GM20000 (cell line): ENCODE results near the gene C19orf25.
A peak's percentile ranks its signal among the peaks of the same experiment; 100 is the strongest.

Experiments
- DNase-seq: peaks from one replicate; pipeline ENCODE4 v3.0.0; 2012; ENCODE audit warnings: low spot score
- CTCF ChIP-seq: IDR thresholded peaks from 2 replicates; pipeline ENCODE4 v1.5.1; 2012; ENCODE audit warnings: mild to moderate bottlenecking, control low read depth; ENCODE audit errors: extremely low read depth, missing control alignments

The C19orf25 gene

GRCh38 chr19:1491849-1492170 is 12.8 kb upstream of the C19orf25 start:
- DNase-seq = no peak

DNA sequence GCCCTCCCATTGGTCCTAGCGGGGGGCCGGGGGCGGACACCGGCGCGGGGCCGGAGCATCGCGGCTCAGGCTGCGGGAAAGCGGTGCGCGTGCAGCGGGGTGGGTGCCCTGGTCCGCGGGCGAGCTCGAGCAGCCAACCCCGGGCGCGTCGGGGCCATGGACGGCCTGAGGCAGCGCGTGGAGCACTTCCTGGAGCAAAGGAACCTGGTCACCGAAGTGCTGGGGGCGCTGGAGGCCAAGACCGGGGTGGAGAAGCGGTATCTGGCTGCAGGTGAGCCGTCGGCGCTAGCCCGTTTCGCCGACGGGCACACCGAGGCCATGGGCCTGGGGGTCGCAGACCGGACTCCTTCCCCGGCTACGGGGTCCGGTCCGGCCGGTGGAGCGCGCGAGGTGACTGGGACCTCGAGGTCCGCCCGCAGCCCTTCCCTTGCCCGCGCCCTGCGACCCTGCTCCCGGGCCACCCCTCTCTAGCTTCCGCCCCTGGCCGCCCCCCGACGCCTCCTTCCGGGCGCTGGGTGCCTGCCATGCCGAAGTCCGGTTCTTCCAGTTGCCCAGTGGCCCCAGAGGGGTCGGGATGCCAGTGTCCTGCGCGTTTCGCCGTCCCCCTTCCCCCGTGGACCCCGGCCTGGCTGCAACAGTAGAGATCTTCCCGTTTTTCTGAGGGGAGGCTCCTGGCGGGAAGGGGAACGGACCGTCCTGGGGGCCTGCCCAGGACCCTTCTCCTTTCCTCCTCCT is 12.3 kb upstream of the C19orf25 start, which contains the start of gene REEP6:
Gene REEP6 (plus strand): TSS at position 68 of the 735 bp plus-strand sequence. CDS start 89 bp downstream, at position 157.
- DNase-seq = no peak
- no peak for TF ChIP-seq CTCF

More at GRCh38 chr19:1491849-1492170, 12.8 kb upstream of the C19orf25 start:
- no peak for TF ChIP-seq CTCF

DNA sequence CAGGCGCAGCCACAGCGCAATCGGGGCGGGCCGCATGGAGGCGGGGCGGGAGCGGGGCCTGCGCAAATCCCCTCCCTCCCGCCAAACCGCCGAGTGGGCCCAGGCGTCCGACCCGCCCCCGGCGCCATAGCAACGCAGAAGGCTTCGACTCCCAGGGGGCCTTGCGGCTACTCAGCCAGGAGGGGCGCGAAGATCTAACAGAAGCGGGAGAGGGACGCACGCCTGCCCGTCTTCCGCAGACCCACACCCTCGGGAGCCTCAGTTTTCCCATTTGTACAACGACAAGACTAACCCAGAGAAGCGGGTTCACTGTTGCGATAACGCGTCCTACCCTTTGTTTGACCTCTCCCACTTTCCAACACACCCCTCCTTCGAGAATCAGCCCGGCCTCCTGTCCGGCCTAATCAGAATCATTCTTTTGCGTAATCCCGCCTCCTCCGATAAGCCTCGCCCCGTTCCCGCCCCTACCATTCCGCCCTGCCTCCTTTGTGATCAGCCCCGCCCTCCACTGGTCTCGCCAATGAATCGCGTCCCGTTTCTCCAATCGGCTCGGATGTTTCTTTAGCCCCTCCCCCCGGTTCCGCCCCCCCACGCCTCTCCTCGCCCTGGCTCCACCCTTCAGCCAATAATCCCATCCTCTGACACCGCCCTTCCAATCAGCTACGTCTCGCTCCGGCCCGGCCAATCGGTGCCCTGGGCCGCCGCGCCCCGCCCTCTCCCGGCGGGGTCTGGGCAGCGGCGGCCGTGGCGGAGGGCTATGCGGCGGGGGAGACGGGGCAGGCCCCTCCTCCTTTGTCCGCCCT is 11.5 kb upstream of the C19orf25 start, which contains the start of gene PCSK4:
Gene PCSK4 (minus strand): TSS at position 40 of the 803 bp plus-strand sequence. CDS start 4 bp downstream, at position 36.
- peak; percentile 99 for DNase-seq
- no peak for TF ChIP-seq CTCF

- no peak for TF ChIP-seq CTCF
- DNase-seq = no peak
Measured at GRCh38 chr19:1489463-1490310, 10.7 kb upstream of the C19orf25 start.

DNA sequence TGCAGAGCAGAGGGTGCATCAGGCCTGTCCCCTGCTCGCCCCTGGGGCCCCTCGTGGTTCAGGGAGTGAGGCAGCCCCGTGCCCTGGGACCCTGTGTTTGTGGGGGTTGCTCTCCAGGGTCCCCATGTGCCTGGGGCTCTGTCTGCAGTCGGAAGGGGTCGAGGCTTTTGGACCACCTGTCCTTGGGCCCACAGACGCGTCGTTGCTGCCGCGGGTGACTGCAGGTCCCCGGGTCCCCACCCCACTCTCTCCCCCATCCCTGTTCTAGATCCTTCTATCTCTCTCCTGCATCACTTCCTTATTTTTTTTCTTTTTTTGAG is 9.2 kb upstream of the C19orf25 start:
- no peak for DNase-seq
- no peak for TF ChIP-seq CTCF

GRCh38 chr19:1487576-1488281 is 8.7 kb upstream of the C19orf25 start:
- no peak for TF ChIP-seq CTCF
- DNase-seq = no peak
